Measurements from ENCODE around the gene RIPOR2. TPM values are rescaled to one million over a fixed set of nuclear protein-coding genes. Genes with fewer than 3 reads are reported as not detected.

The RIPOR2 gene
- total RNA-seq: 38.0 TPM
- long read RNA-seq, transcript RIPOR2-211 (22 exons, 3,348 nt): major isoform, 6 of 42 reads
- long read RNA-seq, partial matches to known transcripts: 12 of 42 reads
- long read RNA-seq, other reads (novel, unspliced or antisense): 19 of 42 reads

GRCh38 chr6:24935366-24936152, at the start of gene RIPOR2:
TSS of gene RIPOR2 (minus strand) at chr6:24935960. CDS start at chr6:24935898, 62 bp downstream.
- peak; percentile 84 to 88 for ATAC-seq
- no peaks in the 10 kb centered on the region for H3K9me3 ChIP-seq
- peak; percentile 29 for TF ChIP-seq CTCF (IDR thresholded peaks at IDR 0.05)
- H3K27ac ChIP-seq: peak within 1 kb of the TSS; percentile 56
- H3K27me3 ChIP-seq (ENCODE audit: low read depth): no peaks in the 10 kb centered on the region
- peak within 1 kb of the TSS; percentile 36 for H3K4me3 ChIP-seq
- peak; percentile 80 for DNase-seq
- intact Hi-C loops (cut with DNase I): no loop called here
- peaks cover 25% of the 10 kb centered on the region for H3K4me1 ChIP-seq
- H3K36me3 ChIP-seq: no peaks in the 10 kb centered on the region

GRCh38 chr6:24985323-24985722, 49.6 kb upstream of the RIPOR2 start:
- DNase-seq: no peak
- H3K9me3 ChIP-seq: peaks cover 2% of the 10 kb centered on the region
- H3K36me3 ChIP-seq: no peaks in the 10 kb centered on the region
- no peak overlapping the region for H3K27ac ChIP-seq
- TF ChIP-seq CTCF (IDR thresholded peaks at IDR 0.05): no peak
- no peak for ATAC-seq
- H3K4me1 ChIP-seq: peaks cover 11% of the 10 kb centered on the region
- no peaks in the 10 kb centered on the region for H3K27me3 ChIP-seq (ENCODE audit: low read depth)
- H3K4me3 ChIP-seq: no peak overlapping the region
- intact Hi-C loops (cut with DNase I): no loop called here

- TF ChIP-seq CTCF (IDR thresholded peaks at IDR 0.05): no peak
- DNase-seq (no peak), ATAC-seq (peak in 1 of 2 donors; percentile 48)
- H3K4me1 ChIP-seq: peaks cover 11% of the 10 kb centered on the region
- intact Hi-C loops (cut with DNase I): no loop called here
- H3K36me3 ChIP-seq: no peaks in the 10 kb centered on the region
- H3K9me3 ChIP-seq: peaks cover 2% of the 10 kb centered on the region
- H3K27me3 ChIP-seq (ENCODE audit: low read depth): no peaks in the 10 kb centered on the region
- H3K27ac ChIP-seq: peak overlapping the region; percentile 65
- H3K4me3 ChIP-seq: no peak overlapping the region
These were observed 46.5 kb upstream of the RIPOR2 start for GRCh38 chr6:24982231-24982630.

GRCh38 chr6:24981386-24981760, 45.6 kb upstream of the RIPOR2 start:
- Histone ChIP-seq H3K36me3 (no peaks in the 10 kb centered on the region), H3K4me1 (peaks cover 11% of the 10 kb centered on the region), H3K9me3 (no peaks in the 10 kb centered on the region), H3K27me3 (ENCODE audit: low read depth) (no peaks in the 10 kb centered on the region), H3K27ac (peak overlapping the region; percentile 65), H3K4me3 (no peak overlapping the region)
- no peak for TF ChIP-seq CTCF (IDR thresholded peaks at IDR 0.05)
- no peak for DNase-seq
- ATAC-seq: peak; percentile 21 to 66
- intact Hi-C loops (cut with DNase I): no loop called here

- no peak overlapping the region for H3K4me3 ChIP-seq
- peak overlapping the region; percentile 65 for H3K27ac ChIP-seq
- ATAC-seq: peak; percentile 86 to 89
These were observed 45.0 kb upstream of the RIPOR2 start for GRCh38 chr6:24980507-24981385.

More at GRCh38 chr6:24980507-24981385, 45.0 kb upstream of the RIPOR2 start:
- H3K4me1 ChIP-seq: peaks cover 11% of the 10 kb centered on the region
- DNase-seq: no peak
- H3K36me3 ChIP-seq: no peaks in the 10 kb centered on the region
- intact Hi-C loops (cut with DNase I): no loop called here
- no peak for TF ChIP-seq CTCF (IDR thresholded peaks at IDR 0.05)
- H3K9me3 ChIP-seq: no peaks in the 10 kb centered on the region
- no peaks in the 10 kb centered on the region for H3K27me3 ChIP-seq (ENCODE audit: low read depth)

Data from lower lobe of right lung (tissue), 2 donors.